DMS114 treated with DMSO at 0.1 percent for 48 hours (cell line): Measurements from ENCODE around the gene HIRA.
"Not testable (repeated sequence)": the region's sequence is repeated elsewhere in the genome, so short reads cannot be mapped to it uniquely, and the experiment has no call there.

Experiments used
- DNase-seq: peaks from one replicate; lab custom pipeline; 2025; ENCODE audit not compliant: unreplicated experiment; lab: John Stamatoyannopoulos, UW

HIRA gene

DNA sequence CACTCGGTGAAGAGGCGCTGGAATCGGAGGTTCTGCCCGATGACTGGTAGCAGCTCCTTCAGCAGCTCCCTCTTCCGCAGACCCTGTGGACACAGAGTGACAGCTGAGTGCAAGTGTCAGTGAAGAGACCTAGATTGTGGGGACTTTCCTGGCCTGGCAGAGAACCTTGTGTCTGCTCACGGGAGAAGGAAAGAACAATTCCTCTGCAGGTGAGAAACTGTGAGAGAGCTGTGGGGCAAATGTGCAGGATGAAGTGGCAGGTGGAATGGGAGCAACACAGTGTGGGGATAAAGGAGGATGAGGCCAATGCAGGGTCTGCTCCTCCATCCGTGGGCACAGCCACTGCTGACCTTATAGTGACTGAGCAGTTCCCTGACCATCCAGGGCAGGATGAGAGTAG, 100.1 kb downstream of the HIRA start:
- no peak for DNase-seq

DNA sequence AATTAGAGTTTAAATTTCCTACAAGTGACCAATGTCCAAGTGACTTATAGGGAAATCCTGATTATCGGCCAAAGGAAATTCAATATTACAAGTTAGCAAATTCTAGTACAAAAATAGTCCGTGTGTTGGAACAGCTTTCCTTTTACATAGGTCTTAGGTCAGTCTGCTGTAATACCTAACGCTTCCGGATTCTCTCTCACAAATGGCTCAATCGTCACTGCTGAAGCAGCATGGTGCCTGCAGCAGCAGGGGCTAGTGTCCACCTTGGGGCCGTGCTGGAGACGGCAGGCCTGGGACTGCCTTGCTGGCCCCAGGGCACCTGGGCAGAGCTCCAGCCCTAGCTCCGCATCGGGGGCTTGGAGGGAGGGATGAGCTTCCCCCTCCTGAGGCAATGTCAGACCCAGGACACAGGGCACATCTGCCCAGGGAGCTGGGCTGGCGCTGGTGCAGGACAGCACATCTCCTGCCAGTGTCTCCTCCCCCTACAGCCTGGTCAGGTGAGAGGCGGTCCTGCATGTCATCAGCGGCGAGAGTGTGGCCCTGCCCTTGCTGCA, 100.6 kb downstream of the HIRA start:
- DNase-seq = no peak

DNA sequence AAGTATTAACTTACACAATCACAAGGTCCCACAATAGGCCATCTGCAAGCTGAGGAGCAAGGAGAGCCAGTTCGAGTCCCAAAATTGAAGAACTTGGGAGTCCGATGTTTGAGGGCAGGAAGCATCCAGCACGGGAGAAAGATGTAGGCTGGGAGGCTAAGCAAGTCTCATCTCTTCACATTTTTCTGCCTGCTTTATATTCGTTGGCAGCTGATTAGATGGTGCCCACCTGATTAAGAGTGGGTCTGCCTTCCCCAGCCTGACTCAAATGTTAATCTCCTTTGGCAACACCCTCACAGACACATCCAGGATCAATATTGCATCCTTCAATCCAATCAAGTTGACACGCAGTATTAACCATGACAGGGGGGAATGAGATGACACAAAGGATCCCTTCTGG, 101.3 kb downstream of the HIRA start:
- not testable (repeated sequence) for DNase-seq

DNA sequence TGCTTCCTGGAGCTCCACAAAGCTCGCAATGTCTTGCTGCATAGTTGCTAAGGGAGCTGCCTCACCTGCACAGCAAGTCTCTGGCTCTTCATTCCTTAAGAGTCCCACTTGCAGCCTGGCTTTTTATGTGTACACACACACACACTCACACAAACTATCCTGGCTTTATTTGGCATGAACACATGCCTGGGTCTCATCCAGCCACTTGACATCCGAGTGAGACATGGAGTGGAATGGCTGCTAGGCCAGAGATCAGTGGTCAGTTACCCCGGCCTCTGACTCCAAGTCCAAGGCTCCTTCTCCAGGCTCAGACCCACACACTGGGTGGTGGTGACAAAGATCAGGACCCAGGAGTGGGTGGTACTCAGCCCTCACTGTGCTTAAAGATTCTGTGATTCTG, 102.1 kb downstream of the HIRA start:
- DNase-seq = no peak

DNA sequence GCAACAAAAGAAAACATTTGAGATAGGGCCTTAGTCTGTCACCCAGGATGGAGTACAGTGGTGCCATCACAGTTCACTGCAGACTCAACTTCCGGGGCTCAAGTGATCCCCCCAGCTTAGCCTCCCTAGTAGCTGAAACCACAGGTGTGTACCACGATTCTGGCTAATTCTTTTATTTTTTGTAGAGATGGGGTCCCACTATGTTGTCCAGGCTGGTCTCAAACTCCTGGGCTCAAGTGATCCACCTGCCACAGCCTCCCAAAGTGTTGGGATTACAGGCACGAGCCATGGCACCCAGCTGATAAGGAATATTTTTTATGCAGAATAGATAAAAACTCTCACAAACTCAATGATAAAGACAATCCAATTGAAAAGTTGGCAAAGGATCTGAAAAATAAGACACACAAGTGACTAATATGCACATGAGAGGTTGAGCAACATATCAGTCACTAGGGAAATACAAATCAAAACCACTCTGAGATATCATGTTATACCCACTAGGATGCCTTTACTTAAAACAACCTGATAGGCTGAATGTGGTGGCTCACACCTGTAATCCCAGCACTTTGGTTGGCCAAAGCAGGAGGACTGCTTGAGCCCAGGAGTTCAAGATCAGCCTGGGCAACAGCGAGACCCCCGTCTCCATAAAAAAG, 106.1 kb downstream of the HIRA start:
- no peak for DNase-seq

DNA sequence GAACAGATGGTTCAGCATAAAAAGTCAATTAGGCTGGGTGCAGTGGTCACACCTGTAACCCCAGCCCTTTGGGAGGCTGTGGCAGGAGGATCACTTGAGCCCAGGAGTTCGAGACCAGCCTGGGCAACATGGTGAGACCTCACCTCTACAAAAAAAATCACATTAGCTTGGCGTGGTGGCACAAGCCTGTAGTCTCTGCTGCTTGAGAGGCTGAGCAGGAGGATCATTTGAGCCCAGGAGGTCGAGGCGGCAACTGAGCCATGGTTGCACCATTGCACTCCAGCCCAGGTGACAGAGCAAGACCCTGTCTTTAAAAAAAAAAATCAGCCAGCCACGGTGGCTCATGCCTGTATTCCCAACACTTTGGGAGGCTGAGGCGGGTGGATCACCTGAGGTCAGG, 108.1 kb downstream of the HIRA start:
- not testable (repeated sequence) for DNase-seq

DNA sequence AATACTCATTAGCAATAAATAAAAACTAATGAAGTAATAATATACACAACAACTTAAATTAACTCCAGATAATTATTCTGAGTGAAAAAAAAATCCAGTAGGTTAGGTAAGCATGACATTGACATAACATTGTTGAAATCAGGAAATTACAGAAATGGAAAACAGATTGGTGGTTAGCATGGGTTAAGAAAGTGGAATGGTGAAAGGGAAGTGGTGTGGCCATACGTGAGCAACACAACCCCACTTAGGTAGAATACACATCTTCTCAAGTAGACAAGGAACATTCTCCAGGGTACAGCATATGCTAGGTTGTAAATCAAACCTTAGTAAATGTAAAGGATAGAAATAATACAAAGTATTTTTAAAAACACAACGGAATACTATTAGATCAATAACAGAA, 109.8 kb downstream of the HIRA start:
- DNase-seq = no peak

DNA sequence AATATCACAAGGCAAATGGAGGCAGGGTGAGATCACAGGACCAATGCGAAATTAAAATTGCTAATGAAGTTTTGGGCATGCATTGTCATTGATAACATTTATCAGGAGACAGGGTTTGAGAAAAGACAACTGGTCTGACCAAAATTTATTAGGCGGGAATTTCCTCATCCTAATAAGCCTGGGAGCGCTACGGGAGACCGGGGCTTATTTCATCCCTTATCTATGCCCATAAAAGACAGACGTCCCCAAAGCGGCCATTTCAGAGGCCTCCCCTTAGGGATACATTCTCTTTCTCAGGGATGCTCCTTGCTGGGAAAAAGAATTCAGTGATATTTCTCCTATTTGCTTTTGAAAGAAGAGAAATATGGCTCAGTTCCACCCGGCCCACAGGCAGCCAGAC, 111.4 kb downstream of the HIRA start:
- not testable (repeated sequence) for DNase-seq

DNA sequence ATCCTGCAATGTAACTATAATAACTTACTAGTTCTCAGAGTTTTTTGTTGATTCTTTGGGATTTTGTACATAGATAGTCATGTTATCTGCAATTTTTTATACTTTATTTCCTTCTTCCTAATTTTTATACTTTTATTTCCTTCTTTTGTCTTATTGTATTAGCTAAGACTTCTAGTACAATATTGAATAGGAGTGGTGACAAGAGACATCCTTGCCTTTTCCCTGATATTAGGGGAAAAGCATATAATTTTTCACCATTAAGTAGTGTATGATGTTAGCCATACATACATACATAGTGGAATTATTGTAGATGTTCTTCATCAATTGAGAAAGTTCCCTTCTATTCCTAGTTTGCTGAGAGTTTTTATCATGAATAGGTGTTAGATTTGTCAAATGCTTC, 112.3 kb downstream of the HIRA start:
- DNase-seq = no peak

DNA sequence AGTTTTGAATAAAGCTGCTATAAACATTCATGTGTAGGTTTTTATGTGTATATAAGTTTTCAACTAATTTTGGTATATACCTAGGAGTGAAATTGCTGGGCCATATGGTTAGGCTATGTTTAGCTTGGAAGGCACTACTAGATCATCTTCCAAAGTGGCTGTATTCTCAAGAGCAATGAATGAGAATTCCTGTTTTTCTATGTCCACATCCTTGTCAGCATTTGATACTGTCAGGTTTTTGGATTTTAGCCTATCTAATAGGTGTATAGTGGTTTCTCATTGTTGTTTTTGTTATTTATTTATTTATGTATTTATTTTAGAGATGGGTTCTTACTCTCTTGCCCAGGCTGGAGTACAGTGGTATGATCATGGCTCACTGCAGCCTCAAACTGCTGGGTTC, 113.7 kb downstream of the HIRA start:
- DNase-seq = no peak

DNA sequence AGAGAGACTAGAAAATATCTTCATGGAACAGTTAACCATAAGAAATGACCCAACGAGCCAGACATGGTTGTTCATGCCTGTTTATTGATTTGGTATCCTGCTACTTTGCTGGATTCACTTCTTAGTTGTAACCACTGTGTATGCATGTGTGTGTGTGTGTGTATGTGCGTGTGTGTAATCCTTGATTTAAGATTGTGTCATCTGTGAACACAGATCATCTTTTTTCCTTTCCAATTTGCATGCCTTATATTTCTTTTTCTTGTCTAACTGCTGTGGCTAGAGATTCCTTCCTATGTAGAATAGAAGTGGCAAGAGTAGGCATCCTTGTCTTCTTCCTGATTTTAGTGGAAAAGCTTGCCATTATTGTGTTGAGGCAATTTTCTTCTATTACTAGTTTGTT, 123.7 kb downstream of the HIRA start:
- no peak for DNase-seq

DNA sequence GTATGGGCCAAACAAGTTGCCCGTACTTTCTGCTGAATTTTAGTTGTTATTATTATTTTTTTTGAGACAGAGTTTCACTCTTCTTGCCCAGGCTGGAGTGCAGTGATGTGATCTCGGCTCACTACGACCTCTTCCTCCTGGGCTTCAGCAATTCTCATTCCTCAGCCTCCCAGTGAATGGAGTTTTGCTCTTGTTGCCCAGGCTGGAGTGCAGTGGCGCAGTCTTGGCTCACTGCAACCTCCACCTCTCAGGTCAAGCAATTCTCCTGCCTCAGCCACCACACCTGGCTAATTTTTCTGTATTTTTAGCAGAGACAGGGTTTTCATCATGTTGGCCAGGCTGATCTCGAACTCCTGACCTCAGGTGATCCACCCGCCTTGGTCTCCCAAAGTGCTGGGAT, 125.0 kb downstream of the HIRA start:
- not testable (repeated sequence) for DNase-seq

DNA sequence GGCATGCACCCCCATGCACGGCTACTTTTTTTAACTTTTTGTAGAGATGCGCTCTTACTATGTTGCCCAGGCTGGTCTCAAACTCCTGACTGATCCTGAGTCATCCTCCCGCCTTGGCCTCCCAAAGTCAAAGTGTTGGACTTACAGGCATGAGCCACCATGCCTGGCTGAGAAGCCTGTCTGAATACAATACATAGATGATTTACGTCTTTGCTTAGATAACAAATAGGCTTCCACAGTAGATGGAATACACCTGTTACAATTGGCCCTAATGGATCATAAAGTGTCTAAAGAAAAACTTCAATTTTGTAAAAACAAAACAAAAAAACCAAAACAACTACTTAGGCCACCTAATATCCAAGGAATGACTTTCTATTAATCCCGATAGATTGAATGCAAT, 127.0 kb downstream of the HIRA start:
- DNase-seq = no peak

DNA sequence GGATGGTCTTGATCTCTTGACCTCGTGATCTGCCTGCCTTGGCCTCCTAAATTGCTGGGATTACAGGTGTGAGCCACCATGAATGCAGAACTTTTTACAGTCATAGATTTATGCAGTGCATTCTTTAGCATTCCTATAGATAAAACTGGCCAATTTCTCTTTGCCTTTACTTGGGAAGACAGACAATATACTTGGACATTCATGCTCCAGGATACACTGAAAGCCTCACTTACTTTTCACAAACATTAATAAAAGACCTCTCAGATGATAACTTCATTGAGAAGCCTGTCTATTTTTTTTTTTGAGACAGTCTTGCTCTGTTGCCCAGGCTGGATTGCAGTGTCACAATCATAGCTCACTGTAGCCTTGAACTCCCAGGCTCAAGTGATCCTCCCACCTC, 127.7 kb downstream of the HIRA start:
- no peak for DNase-seq

DNA sequence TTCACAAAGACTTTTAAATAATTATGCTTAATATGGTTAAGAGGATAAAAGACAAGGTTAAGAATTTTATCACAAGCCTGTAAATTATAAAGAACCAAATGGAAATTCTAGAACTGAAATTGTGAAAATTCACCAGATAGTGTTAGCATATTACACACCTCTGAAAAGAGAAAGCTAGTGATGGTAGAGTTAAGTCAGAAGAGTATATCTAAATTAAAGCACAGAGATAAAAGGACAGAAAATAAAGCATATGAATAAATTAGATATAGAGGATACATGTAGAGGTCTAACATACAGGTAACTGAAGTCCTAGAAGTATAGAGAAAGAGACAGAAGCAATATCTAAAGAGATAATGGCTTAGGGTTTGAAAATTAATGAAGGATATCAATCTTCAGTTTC, 135.8 kb downstream of the HIRA start:
- no peak for DNase-seq

DNA sequence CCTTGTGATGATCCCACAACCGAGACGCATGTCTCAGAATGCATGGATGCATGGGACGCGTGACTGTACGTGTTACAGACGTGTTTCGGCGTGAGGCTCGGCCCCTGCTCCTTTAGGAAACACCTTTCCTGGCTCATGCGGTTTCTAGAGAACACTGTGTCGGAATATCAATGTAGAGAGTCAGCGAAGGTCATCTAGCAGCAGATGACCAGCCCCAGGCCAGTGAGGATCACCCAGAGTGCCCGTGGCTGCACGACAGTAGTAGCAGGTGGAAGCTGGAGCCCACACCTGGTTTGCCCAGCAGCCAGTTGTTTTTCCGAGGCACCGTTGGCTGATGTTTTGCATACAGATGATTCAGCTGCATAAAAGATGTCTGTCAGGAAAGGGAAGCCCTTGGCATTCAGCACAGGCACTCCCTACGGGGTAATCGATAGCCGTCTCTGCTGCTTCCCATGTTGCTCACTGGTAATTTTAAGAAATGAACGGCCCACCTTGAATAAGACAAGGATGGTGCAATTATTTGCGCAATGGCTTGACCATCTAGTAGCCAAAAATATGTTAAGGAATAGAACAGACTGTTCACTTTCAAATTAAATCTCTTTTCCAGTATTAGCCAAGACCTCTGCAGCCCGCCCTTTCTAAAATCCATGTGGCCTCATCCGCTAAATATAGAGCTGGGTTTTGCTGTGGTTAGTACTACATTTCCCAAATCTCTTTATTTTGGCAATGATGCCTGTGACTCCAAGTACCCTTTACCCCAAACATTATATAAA, 138.9 kb downstream of the HIRA start:
- DNase-seq = no peak

DNA sequence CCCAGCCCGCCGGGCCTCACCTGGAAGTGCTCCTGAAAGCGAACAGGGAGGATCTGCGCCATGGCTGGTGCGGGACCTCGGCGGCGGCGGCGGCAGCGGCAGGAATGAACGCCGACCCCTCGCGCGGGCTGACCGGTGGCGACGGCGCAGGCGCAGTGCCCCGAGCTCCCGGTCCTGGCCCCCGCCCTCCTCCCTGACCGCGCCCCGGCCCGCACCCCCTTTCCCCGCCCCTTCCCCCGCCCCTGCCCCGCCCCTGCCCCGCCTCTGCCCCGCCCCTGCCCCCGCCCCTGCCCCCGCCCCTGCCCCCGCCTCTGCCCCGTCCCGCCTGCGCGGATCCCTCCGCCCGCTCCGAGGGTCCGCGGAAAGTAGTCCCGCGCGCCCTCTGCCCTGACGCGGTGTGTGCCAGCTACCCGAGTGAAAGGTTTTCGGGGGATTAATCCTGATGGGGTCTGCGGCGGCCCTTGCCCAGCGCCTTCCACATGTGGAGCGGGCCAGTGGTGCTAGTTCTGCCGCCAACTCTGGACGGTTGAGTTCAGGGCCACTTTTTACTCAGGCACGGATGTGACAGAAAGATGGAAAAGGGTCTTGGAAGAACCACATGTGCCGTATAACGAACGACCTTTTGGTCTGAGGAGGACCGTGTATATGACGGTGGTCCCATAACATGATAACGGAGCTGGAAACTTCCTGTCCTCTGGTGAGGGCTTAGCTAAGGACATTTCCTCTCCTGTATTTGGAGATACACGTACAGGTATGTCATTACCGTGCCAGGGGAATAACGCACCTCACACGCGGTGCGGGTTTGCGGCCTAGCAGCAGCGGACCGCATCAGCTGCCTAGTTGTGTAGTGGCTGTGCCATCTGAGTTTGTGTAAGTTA, 139.7 kb downstream of the HIRA start, which contains the start of gene CLTCL1:
TSS of gene CLTCL1 (minus strand) at position 140 of the 878 bp plus-strand sequence. CDS start at position 62, 78 bp downstream.
- peak; percentile 29 for DNase-seq

DNA sequence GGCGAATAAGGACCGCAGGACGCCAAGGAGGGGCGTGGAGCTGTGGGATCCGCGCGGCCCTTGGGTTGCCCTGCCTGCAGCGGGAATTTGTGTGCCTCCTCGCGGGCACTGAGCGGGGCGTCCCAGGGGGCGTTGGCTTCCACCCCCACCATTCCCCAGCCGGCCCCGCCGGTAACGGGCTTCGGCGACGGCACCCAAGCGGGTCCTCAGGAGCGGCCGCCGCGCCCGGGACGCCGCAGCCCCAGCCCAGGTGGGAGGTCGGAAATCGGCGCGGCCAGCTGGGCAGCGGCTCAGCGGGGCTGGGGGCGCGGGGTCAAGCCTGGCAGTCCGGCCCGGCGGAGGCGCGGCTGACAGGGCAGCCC, 140.3 kb downstream of the HIRA start:
- DNase-seq = no peak

DNA sequence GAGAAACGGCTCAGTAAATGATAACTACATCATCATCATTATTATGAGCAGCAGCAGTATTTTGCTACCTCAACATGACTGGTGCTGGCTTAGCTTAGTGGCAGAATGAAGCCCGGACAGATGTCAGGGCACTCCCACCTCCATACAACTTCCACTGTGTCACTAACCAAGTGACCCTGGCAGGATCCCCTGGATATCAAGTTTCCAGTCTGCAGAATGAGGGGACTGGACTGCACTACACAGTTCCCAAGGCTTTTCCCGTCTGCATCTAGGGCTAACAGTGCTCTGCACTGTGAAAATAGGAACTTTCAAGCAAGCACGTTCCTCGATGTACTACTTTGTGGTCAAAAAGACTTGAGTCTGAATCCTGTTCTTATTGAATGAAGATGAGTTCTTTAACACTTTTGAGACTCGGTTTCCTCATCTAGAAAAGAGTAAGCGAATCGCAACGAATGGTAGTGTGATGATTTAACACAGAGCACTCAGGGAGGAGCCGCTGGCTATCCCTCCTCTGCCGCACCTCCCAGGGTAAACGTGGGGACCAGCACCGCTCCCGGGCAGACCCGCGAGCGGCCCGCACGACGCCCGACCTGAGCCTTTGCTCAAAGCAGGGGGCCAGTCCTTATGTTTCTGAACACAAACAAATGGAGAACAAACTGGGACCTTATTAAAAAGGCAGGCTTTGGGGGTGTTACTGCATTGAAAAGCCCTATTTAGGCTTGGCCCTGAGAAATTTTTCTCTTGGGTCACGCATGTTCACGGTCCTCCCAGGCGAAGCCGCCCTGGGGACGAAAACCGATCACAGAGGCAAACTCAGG, 140.9 kb downstream of the HIRA start:
- no peak for DNase-seq

DNA sequence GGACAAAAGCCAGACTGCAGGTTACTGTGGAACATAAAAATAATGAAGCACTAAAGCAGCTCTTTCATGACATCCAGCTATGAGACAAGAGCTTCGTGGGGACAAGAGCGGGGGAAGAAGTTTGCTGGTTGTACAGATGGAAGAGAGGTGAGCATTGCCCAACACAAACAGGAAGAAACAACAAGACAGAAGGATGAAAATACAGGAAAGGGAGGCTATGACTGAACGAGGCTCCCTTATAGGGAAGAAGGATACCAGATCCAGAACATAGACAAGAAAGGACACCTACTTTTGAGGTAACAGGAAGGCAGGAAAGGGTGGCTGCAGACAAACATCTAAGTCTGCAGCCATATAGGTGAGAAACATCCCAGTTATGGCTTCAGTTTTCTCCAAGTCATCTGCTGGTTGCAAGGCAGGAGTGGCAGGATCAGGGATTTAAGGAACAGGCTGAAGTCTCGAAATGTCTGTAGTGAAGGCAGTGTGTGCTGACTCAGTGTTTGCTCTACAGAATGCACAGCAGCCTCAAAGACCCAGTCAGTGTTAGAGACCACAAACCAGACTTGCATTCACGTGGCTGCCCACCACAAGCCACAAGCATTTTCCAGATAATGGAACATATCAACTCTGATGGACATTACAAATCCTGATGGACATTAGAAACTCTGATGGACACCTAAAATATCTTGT, 141.9 kb downstream of the HIRA start:
- DNase-seq = no peak
